ENCODE data around the gene ZZZ3. TPM values are rescaled to one million over a fixed set of nuclear protein-coding genes. Genes with fewer than 3 reads are reported as not detected.

The ZZZ3 gene
- total and polyA plus RNA-seq, 2 of the 13 experiments (the other 11 are each of a cell fraction or from before 2014, with no cell fraction given), result 18.1 to 50.2 TPM

GRCh38 chr1:77682460-77683159 lies at the start of gene ZZZ3 (continued):
- 0 out of 2 replicates have a peak, but pooled peaks have one; percentile 4 for TF ChIP-seq RARA (CRISPR knock-in tag; IDR thresholded peaks at IDR 0.05)
- no peak for TF ChIP-seq RBAK (CRISPR knock-in tag; IDR thresholded peaks at IDR 0.05)
- TF ChIP-seq TIGD3 (CRISPR knock-in tag; IDR thresholded peaks at IDR 0.05; ENCODE audit: borderline replicate concordance), result no peak
- no peak for TF ChIP-seq ZNF839 (CRISPR knock-in tag; IDR thresholded peaks at IDR 0.05; ENCODE audit: borderline replicate concordance)
- 0 out of 2 replicates have a peak, but pooled peaks have one; percentile 47 for TF ChIP-seq ESRRA (CRISPR knock-in tag; IDR thresholded peaks at IDR 0.05; ENCODE audit: low read depth)
- no peak for TF ChIP-seq FIP1L1 (IDR thresholded peaks at IDR 0.05; ENCODE audit: borderline replicate concordance, insufficient read depth, low read depth, low read length)
- no peak for TF ChIP-seq NFIB (CRISPR knock-in tag; IDR thresholded peaks at IDR 0.05; ENCODE audit: borderline replicate concordance)
- TF ChIP-seq MTF2 (CRISPR knock-in tag; IDR thresholded peaks at IDR 0.05; ENCODE audit: borderline replicate concordance), result no peak
- no peak; the same call in none of the 2 replicates for TF ChIP-seq TFDP2 (CRISPR knock-in tag; IDR thresholded peaks at IDR 0.05)
- TF ChIP-seq EP300 (IDR thresholded peaks at IDR 0.05; ENCODE audit: low read depth in 2 of 2, low read length in 2 of 2), result 0 out of 4 replicates have a peak, but pooled peaks of 1 of the 2 experiments have one; percentile 14
- TF ChIP-seq EP300 (CRISPR knock-in tag; IDR thresholded peaks at IDR 0.05; ENCODE audit: borderline replicate concordance), result 0 out of 2 replicates have a peak, but pooled peaks have one; percentile 6
- peak; percentile 76; the same call in 1 of the 2 replicates for TF ChIP-seq ZZZ3 (CRISPR knock-in tag; IDR thresholded peaks at IDR 0.05; ENCODE audit: borderline replicate concordance)
- peak; percentile 45; the same call in 1 of the 2 replicates for TF ChIP-seq ZNF350 (CRISPR knock-in tag; IDR thresholded peaks at IDR 0.05; ENCODE audit: borderline replicate concordance, low read depth)
- peak; percentile 1 for TF ChIP-seq AGO1 (IDR thresholded peaks at IDR 0.05; ENCODE audit: low read depth, low read length, poor library complexity, severe bottlenecking)
- no peak for TF ChIP-seq CSRNP2 (CRISPR knock-in tag; conservative IDR thresholded peaks at IDR 0.05; ENCODE audit: low read depth)
- TF ChIP-seq ZNF749 (CRISPR knock-in tag; IDR thresholded peaks at IDR 0.05; ENCODE audit: borderline replicate concordance), result no peak; the same call in 1 of the 2 replicates
- 0 out of 2 replicates have a peak, but pooled peaks have one; percentile 20 for TF ChIP-seq MEIS2 (CRISPR knock-in tag; IDR thresholded peaks at IDR 0.05)
- no peak for TF ChIP-seq DRAP1 (CRISPR knock-in tag; IDR thresholded peaks at IDR 0.05)
- peak; percentile 80 for TF ChIP-seq BHLHE40 (IDR thresholded peaks at IDR 0.05; ENCODE audit: low read length)
- no peak; the same call in 1 of the 2 replicates for TF ChIP-seq NR2F2 (IDR thresholded peaks at IDR 0.05; ENCODE audit: borderline replicate concordance, low read depth)
- no peak for TF ChIP-seq RELA (CRISPR knock-in tag; IDR thresholded peaks at IDR 0.05)
- no peak for TF ChIP-seq ZBTB49 (CRISPR knock-in tag; IDR thresholded peaks at IDR 0.05; ENCODE audit: borderline replicate concordance)

All from HepG2 (cell line).